NCI-H460 (cell line): ENCODE data around the gene EXOC3. TPM values are rescaled to one million over a fixed set of nuclear protein-coding genes. Genes with fewer than 3 reads are reported as not detected.

Experiments used
- DNase-seq: peaks from one replicate; pipeline ENCODE4 v3.0.0-alpha.2; 2016; ENCODE audit warnings: low read depth; ENCODE audit errors: extremely low read depth
- total RNA-seq: library from RNA; depleted of rRNA; stranded (reverse); fragments of >200 nt; shearing (Covaris generic); gene quantifications from 2 replicates; pipeline ENCODE4 v1.2.3, GENCODE V29; 2014

Gene EXOC3
- total RNA-seq, 1 experiment from 2014 or later, result 31.0 TPM

- DNase-seq, result no peak
Measured at GRCh38 chr5:453725-454481, 10.9 kb downstream of the EXOC3 start.

GRCh38 chr5:454936-455335 is 12.0 kb downstream of the EXOC3 start:
- DNase-seq, result no peak

DNA sequence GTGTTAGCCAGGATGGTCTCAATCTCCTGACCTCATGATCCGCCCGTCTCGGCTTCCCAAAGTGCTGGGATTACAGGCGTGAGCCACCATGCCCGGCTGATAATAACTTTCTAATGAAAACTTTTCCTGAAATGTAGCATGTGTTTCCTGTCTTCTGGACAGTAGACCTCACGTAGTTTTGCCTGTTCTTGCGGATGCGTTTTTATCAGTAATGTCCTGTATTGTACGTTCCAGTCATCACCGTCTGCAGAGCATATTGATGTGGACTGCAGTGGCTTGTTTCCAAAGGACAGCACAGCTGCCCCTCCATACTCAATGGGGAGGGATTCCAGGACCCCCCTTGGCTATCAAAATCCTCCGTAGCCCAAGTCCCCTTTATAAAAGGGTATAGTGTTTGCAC is 12.8 kb downstream of the EXOC3 start:
- DNase-seq, result no peak

DNA sequence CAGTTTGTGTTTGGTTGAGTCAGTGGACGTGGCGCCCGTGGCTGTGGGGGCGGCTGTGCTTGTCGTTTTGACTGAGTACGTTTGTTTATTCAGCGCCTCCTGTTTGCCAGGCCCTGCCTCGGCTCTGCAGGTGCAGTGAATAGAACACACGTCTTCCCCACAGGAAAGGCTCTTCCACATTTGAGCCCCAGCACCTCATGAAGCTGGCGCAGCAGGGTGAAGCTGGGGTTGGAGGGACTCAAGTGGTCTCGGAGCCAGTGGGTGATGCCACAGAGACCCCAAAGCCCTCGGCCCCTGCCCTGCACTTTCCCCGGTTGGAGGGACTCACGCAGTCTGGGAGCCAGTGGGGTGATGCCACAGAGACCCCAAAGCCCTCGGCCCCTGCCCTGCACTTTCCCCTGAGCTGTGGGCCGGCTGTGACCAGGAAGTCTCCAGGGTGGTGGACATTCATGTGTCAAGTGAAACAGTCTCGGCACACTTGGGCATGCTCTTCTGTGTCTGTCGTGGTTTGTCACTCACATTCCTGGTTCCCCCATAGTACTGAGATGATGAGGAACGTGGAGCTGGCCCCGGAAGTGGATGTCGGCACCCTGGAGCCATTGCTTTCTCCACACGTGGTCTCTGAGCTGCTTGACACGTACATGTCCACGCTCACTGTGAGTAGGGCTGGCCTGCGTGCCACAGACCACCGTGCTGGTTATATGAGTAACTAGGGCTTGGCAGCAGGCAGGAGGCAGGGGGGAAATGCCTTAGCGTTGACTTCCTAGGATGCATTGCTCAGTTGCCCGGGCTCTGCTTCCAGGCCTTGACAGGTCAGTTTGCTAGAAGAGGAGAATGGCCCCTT is 13.6 kb downstream of the EXOC3 start:
- DNase-seq, result no peak

DNA sequence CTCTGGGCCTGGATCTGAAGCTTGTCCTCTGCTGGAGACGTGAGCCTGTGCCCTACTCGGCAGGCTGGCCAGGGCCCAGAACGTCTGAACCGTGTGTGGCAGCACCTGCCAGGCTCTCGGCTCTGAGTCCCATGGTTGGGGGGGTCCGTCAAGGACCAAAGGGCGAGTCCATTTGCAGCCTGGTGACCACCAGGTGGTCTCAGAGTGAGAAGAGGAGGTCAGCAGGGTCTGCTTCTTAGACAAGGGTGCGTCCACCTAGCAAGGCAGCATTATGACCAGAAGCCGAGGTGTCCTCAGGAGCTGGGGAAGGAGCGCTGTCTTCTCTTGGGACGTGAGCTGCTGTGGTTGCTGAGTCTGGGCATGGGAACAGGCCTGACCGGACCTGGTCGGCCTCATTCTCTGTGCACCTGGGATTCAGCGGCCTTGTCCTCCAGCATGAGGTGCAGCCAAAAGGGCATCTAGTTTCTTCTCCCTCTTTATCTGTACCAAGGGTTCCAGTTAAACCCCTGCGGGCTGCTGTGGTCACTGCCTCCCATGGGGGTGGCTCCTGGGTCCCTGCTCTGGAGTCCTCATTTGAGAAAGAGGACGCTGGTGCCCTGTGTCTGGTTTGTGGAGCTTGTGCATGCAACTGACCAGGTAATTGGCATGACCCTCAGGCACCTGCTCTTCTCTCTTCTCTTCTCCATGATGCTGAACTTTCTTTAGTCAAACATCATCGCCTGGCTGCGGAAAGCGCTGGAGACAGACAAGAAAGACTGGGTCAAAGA is 14.4 kb downstream of the EXOC3 start:
- DNase-seq, result no peak

GRCh38 chr5:458547-459353 is 15.8 kb downstream of the EXOC3 start:
- no peak for DNase-seq

DNA sequence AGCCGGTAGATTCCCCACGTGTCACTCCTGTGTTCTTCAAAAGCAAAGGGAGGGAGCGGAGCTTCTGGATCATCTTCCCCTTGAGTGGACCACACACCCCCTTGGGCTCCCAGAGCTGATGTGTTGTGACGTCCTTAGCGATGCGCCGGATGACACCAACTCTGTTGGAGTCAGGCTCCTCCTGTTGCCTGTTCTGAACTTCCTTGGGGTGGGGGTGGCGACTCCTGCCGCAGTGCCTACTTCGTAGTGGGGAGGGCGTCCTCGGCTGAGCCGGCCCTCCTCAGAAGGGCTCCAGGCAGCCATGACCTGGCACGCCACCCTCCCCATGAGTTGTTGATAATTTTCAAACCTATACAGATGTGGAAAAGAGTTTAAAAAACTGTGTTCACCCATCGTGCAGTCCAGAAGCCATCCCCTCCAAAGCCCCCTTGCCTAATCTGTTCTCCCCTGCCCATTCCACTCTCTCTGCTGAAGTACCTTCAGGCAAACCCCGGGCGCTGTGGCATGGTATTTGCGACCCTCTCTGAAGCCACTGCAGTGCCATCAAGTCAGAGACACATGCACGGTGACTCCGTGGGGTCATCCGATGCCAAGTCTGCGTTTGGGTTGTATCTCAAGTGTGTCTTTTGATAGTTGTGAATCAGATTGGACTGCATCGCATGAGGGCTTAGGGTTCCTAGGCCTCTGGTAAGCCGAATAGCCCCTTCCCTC is 16.7 kb downstream of the EXOC3 start:
- DNase-seq, result no peak

GRCh38 chr5:460273-460625 is 17.3 kb downstream of the EXOC3 start:
- no peak for DNase-seq

DNA sequence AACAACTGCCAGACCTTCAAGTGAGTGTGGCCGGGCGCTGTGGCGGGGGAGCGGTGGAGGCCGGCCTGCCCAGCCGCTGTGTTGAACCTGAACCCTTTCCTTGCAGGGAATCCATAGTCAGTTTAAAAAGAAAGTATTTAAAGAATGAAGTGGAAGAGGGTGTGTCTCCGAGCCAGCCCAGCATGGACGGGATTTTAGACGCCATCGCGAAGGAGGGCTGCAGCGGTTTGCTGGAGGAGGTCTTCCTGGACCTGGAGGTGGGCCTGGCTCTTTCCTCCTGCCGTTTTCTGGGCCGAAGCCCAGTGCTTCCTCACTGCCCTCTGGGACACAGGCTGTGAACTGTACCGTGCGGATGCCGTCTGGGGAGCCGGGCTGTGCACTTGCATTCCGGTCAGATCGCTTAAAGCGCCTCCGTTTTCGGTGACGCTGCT is 19.1 kb downstream of the EXOC3 start:
- no peak for DNase-seq

- DNase-seq, result no peak
Measured at GRCh38 chr5:463301-463700, 20.3 kb downstream of the EXOC3 start.

DNA sequence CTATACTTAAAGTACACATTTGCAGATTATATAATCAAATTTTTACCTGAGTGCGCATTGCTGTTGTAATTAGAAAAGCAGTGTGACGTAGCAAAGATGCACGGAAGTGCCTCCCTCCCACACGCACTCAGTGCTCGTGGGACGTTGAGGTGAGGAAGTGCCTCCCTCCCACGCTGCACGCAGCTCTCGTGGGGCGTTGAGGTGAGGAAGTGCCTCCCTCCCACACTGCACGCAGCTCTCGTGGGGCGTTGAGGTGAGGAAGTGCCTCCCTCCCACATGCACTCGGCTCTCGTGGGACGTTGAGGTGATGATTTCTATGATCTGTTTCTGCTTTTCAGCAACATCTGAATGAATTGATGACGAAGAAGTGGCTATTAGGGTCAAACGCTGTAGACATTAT is 21.0 kb downstream of the EXOC3 start:
- no peak for DNase-seq

- DNase-seq, result no peak
Measured at GRCh38 chr5:464446-464842, 21.5 kb downstream of the EXOC3 start.

- DNase-seq, result no peak
Measured at GRCh38 chr5:464843-465590, 22.0 kb downstream of the EXOC3 start.

DNA sequence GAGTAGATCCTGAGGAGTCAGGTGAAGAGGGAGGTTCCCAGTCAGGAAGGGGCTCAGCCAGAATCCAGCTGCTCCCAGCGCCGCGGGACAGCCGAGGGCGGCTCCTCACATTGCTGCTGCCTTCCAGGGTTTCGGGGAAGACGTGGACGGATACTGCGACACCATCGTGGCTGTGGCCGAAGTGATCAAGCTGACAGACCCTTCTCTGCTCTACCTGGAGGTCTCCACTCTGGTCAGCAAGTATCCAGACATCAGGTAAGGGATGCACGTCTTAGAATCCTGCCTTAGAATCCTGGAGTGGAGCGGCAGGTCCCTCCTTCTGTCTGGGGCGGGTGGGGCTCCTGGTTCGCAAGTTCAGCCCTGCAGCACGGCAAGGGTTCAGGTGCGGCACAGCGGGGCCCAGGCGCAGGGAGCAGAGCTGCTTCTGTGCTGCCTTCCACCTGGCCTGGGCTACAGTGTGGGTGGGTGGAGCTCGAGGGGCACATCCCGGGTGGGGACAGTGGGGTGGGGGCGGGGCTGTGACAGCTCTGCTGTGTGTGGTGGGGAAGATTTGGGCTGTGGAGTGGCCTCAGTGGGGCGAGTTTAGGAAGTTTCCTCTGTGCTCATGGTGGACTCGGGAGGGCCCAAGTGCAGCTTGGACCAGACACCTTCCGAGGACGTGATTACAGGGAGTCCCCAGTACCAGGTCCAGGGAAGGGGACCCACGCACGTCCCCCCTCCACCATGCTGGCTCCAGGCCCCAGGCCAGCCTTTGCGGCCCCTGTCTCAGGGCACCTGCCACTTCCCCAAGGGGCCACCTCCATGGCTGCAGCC is 22.8 kb downstream of the EXOC3 start:
- DNase-seq, result no peak

GRCh38 chr5:466661-467310 is 23.8 kb downstream of the EXOC3 start:
- DNase-seq, result no peak

GRCh38 chr5:468401-468800 is 25.4 kb downstream of the EXOC3 start:
- no peak for DNase-seq

- DNase-seq, result no peak
Measured at GRCh38 chr5:469752-470483, 26.9 kb downstream of the EXOC3 start.
